IPS-20b (cell line): ENCODE measurements around the gene BEND3.

Source experiments
- H3K27ac ChIP-seq: one replicate; pipeline ENCODE4 v1.5.1; 2013; ENCODE audit warnings: low read length
- H3K27me3 ChIP-seq: 2 replicates; pipeline ENCODE4 v1.6.1; 2013; ENCODE audit warnings: mild to moderate bottlenecking, low read length, inconsistent platforms; ENCODE audit not compliant: insufficient read depth
- H3K36me3 ChIP-seq: 2 replicates; pipeline ENCODE4 v1.6.1; 2013; ENCODE audit warnings: low read depth, mild to moderate bottlenecking, inconsistent platforms, low read length, moderate library complexity; ENCODE audit not compliant: insufficient read depth
- H3K4me1 ChIP-seq: 2 replicates; pipeline ENCODE4 v1.6.1; 2013; ENCODE audit warnings: mild to moderate bottlenecking, control low read depth, inconsistent platforms, low read length, moderate library complexity; ENCODE audit not compliant: insufficient read depth
- H3K4me3 ChIP-seq: 2 replicates; pipeline ENCODE4 v1.5.1; 2013; ENCODE audit warnings: mild to moderate bottlenecking, low read length, inconsistent platforms
- H3K9ac ChIP-seq: 2 replicates; pipeline ENCODE4 v1.6.1; 2013; ENCODE audit warnings: low read depth, mild to moderate bottlenecking, inconsistent platforms, low read length, moderate library complexity
- H3K9me3 ChIP-seq: 2 replicates; pipeline ENCODE4 v1.6.1; 2013; ENCODE audit warnings: mild to moderate bottlenecking, low read depth, low read length, inconsistent platforms; ENCODE audit not compliant: insufficient read depth

BEND3 gene

GRCh38 chr6:107060704-107061103 is 54.6 kb downstream of the BEND3 start:
- H3K9me3 ChIP-seq = no peaks in the 10 kb centered on the region
- H3K4me1 ChIP-seq = peaks cover 13% of the 10 kb centered on the region
- no peak overlapping the region for H3K9ac ChIP-seq
- no peaks in the 10 kb centered on the region for H3K36me3 ChIP-seq
- H3K27ac ChIP-seq = no peak overlapping the region
- no peaks in the 10 kb centered on the region for H3K27me3 ChIP-seq
- H3K4me3 ChIP-seq = no peak overlapping the region

- Histone ChIP-seq H3K4me3 (no peak overlapping the region), H3K4me1 (peaks cover 13% of the 10 kb centered on the region), H3K36me3 (no peaks in the 10 kb centered on the region), H3K9ac (no peak overlapping the region), H3K9me3 (no peaks in the 10 kb centered on the region), H3K27ac (no peak overlapping the region), H3K27me3 (no peaks in the 10 kb centered on the region)
Observed at GRCh38 chr6:107059606-107060005, 55.7 kb downstream of the BEND3 start.

DNA sequence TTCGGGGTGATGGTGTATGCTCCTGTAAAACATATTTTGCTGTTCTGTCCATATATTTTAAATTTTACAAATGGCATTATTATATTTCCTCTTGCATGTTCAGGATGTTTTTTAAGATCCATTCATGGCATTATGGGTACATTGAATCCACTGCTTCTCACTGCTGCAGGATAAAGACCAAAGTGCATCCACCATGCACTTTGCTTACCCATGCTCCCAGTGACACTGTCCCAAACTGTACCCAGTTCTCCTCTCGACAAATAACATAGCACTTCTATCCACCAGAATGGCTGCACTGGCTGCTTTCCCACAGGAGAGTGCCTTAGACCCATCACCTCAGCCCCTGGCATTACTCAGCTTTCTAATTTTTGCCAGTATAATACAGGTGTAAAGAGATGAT is 57.6 kb downstream of the BEND3 start:
- Histone ChIP-seq H3K9ac (no peak overlapping the region), H3K27me3 (no peaks in the 10 kb centered on the region), H3K27ac (no peak overlapping the region), H3K9me3 (no peaks in the 10 kb centered on the region), H3K4me1 (peaks cover 10% of the 10 kb centered on the region), H3K4me3 (no peak overlapping the region), H3K36me3 (no peaks in the 10 kb centered on the region)

DNA sequence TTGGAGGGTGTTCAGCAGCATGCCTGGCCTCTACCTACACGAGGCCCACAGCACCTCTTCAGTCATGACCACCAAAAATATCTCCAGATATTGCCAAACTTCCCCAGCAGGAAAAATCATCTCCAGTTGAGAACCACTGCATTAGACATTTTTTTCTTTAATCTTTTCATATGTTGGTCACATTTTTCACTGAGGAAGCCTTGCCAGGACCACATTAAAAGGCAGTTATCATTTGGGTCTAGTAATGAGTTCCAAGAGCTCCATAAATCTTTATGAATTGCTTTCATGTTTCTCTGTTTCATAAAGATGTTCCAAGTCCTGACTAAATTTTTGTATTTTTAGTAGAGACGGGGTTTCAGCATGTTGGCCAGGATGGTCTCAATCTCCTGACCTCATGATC is 58.5 kb downstream of the BEND3 start:
- Histone ChIP-seq H3K4me3 (no peak overlapping the region), H3K36me3 (no peaks in the 10 kb centered on the region), H3K9ac (no peak overlapping the region), H3K27ac (no peak overlapping the region), H3K9me3 (no peaks in the 10 kb centered on the region), H3K4me1 (peaks cover 7% of the 10 kb centered on the region), H3K27me3 (no peaks in the 10 kb centered on the region)

DNA sequence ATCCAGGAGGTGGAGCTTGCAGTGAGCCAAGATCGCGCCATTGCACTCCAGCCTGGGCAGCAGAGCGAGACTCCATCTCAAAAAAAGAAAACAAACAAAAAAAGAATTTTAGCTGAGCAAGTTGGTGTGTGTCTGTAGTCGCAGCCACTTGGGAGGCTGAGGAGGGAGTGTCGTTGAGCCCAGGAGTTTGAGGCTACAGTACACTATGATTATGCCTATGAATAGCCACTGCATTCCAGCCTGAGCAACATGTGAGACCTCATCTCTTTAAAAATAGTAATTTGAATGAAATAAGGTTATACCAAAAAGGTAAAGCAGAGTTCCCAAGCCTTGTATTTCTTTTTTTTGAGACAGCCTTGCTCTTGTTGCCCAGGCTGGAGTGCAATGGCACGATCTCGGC is 67.5 kb downstream of the BEND3 start:
- Histone ChIP-seq H3K4me3 (no peak overlapping the region), H3K27me3 (no peaks in the 10 kb centered on the region), H3K4me1 (no peaks in the 10 kb centered on the region), H3K36me3 (no peaks in the 10 kb centered on the region; the same call in 1 of the 2 replicates), H3K9me3 (no peaks in the 10 kb centered on the region), H3K27ac (no peak overlapping the region), H3K9ac (no peak overlapping the region)

DNA sequence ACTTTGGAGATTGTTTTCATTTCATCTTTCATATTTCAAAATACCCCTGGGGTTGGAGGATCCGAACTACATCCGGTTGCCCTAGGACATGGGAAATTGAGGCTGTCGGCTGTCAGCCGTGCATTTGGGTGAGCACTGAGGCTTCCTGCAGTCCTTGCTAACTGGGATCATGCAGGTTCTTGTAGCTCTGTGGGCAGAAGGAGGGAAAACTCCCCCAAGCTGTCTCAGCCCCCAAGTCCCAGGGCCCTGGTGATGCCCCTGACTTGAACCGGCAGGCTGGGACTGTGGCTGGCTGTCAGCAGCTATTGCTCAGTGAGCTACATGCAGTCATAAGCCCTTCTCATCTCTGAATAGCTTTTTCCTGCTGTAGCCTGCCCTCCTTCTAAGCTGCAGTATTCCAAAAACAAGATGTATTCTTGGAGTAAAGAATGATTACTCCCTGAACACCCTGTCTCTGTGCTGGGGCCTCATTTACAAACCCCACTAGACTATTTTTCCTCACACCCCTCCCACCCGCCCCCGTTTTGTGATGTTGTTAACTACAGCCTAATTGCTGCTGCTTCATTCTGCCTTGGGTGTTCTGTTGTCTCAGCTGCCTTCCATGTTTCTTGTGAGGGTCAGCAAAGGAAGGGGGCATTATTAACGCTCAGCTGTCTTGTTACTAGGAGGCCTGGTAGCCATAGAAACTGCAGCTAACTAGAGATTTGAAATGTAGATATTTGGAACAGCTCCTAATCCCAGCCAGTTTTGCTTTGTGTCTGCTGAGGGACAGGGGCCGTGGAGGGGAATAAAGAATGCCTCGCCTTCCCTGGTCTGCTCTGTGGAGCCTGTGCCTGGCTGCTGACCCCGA is 69.3 kb downstream of the BEND3 start:
- Histone ChIP-seq H3K4me3 (no peak overlapping the region), H3K36me3 (peaks cover 5% of the 10 kb centered on the region; the same call in 1 of the 2 replicates), H3K9ac (no peak overlapping the region), H3K27ac (no peak overlapping the region), H3K4me1 (no peaks in the 10 kb centered on the region), H3K27me3 (no peaks in the 10 kb centered on the region), H3K9me3 (no peaks in the 10 kb centered on the region)

- Histone ChIP-seq H3K4me1 (no peaks in the 10 kb centered on the region), H3K27ac (no peak overlapping the region), H3K4me3 (no peak overlapping the region), H3K9me3 (no peaks in the 10 kb centered on the region), H3K9ac (no peak overlapping the region), H3K36me3 (no peaks in the 10 kb centered on the region), H3K27me3 (no peaks in the 10 kb centered on the region)
Observed at GRCh38 chr6:107033126-107033525, 82.2 kb downstream of the BEND3 start.

GRCh38 chr6:107032051-107032450 is 83.3 kb downstream of the BEND3 start:
- Histone ChIP-seq H3K27ac (no peak overlapping the region), H3K4me1 (no peaks in the 10 kb centered on the region), H3K9me3 (no peaks in the 10 kb centered on the region), H3K4me3 (no peak overlapping the region), H3K36me3 (no peaks in the 10 kb centered on the region), H3K9ac (no peak overlapping the region), H3K27me3 (no peaks in the 10 kb centered on the region)

DNA sequence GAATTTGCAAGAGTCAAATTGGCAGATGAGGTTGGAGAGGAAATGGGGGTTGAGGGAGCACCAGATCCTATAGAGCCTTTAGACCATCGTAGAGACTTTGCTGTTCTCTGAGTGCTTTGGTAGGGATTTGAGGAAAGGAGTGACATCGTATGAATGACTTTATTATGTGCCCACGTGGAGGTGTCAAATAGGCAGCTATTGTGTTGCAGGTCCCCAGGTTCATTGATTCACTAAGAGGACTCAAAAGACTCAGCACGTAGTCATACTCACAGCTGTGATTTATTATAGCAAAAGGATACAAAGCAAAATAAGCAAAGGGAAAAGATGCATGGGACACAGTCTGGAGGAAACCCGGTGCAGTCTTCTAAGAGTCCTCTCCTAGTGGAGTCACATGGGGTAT is 85.2 kb downstream of the BEND3 start:
- Histone ChIP-seq H3K27me3 (no peaks in the 10 kb centered on the region), H3K36me3 (no peaks in the 10 kb centered on the region), H3K4me3 (no peak overlapping the region), H3K9me3 (no peaks in the 10 kb centered on the region), H3K9ac (no peak overlapping the region), H3K27ac (no peak overlapping the region), H3K4me1 (no peaks in the 10 kb centered on the region)

DNA sequence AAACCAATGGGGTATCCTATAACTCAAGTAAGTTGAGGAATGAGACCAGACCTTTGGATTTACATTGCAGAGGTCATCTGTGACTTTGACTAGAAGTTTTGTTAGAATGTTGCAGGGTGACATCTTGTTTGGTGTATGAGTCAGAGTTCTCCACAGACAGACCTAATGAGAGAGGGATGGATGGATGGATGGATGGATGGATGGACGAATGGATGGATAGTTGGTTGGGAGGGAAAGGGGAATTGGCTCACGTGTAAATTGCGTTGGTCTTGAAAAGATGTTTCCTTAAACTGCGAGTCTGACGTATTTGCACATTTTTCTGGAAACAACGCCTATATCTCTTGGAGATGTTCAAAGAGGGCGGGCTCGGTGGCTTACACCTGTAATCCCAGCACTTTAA is 88.3 kb downstream of the BEND3 start:
- Histone ChIP-seq H3K4me3 (no peak overlapping the region), H3K27me3 (no peaks in the 10 kb centered on the region), H3K27ac (no peak overlapping the region)

DNA sequence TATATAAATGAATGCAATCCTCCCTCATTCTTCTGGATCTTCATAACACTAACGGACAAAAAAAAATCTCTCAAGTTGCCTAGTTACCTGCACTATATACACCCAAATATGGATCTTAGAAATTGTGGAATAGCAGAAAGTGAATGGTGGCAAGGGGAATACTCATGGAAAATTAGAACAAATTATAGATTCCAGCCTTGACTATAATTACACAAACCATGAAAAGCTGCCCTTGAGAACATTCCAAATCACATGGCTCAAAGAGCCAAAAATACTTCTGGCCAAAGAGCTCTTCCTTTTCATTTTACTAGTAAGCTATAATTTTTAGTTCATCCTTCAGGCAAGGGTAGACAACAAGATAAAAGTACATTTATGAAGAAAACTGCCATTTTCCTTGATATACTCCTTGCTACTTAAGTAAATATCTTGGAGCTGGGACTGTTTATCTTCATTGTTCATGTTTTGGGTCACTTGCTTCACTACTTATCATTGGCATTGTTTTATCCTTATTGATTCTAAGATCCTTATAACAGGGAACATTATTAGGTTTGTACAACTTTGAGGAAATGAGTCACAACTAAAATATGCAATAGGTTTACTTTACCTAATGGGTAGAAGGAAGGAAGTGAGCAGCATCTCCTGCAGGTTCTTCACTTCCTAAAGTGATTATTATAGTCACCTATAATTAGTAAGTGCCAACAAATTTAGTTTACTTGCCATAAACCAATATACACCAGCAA is 93.7 kb downstream of the BEND3 start:
- Histone ChIP-seq H3K4me1 (no peaks in the 10 kb centered on the region), H3K9ac (no peak overlapping the region; the same call in 1 of the 2 replicates), H3K36me3 (no peaks in the 10 kb centered on the region), H3K9me3 (no peaks in the 10 kb centered on the region), H3K4me3 (no peak overlapping the region), H3K27ac (no peak overlapping the region), H3K27me3 (no peaks in the 10 kb centered on the region)

More for the DNA sequence above, 88.3 kb downstream of the BEND3 start:
- Histone ChIP-seq H3K36me3 (no peaks in the 10 kb centered on the region), H3K9ac (no peak overlapping the region), H3K9me3 (no peaks in the 10 kb centered on the region), H3K4me1 (no peaks in the 10 kb centered on the region)

GRCh38 chr6:107020239-107020638 is 95.1 kb downstream of the BEND3 start:
- no peak overlapping the region for H3K27ac ChIP-seq
- no peak overlapping the region for H3K9ac ChIP-seq
- H3K36me3 ChIP-seq = no peaks in the 10 kb centered on the region
- H3K9me3 ChIP-seq = no peaks in the 10 kb centered on the region
- H3K4me1 ChIP-seq = no peaks in the 10 kb centered on the region
- no peak overlapping the region for H3K4me3 ChIP-seq
- no peaks in the 10 kb centered on the region for H3K27me3 ChIP-seq
